ENCODE results near the gene PRPH2. TPM values are rescaled to one million over a fixed set of nuclear protein-coding genes. Genes with fewer than 3 reads are reported as not detected.

Gene PRPH2
- polyA plus RNA-seq, 3 donors: 1.8 to 3.8 (median 3.2) TPM

Other genes starting within 250 kb of the PRPH2 start
- 10 to 100 TPM; 27.1 to 29.4 (median 28.5) TPM for gene UBR2, start 158.6 kb downstream of the PRPH2 start, polyA plus RNA-seq (ENCODE audit: insufficient read length in 3 of 3)
- 10 to 100 TPM; 22.1 to 25.4 (median 22.5) TPM for gene TBCC, start 23.5 kb upstream of the PRPH2 start, polyA plus RNA-seq (ENCODE audit: insufficient read length in 3 of 3)
- 10 to 100 TPM; 14.9 to 17.6 (median 15.6) TPM for gene BICRAL, start 59.5 kb upstream of the PRPH2 start, polyA plus RNA-seq (ENCODE audit: insufficient read length in 3 of 3)
- 100 to 1,000 TPM; 117 to 124 (median 121) TPM for gene RPL7L1, start 157.0 kb upstream of the PRPH2 start, polyA plus RNA-seq (ENCODE audit: insufficient read length in 3 of 3)
- gene PTCRA, start 193.5 kb upstream of the PRPH2 start, polyA plus RNA-seq (ENCODE audit: insufficient read length in 3 of 3): under 1 TPM; 0.24 to 0.51 (median 0.28) TPM
- 10 to 100 TPM; 59.3 to 64.7 (median 61.3) TPM for gene CNPY3, start 206.9 kb upstream of the PRPH2 start, polyA plus RNA-seq (ENCODE audit: insufficient read length in 3 of 3)
- under 1 TPM; 0.53 to 0.64 (median 0.57) TPM for gene GNMT, start 238.2 kb upstream of the PRPH2 start, polyA plus RNA-seq (ENCODE audit: insufficient read length in 3 of 3)

Measured in right renal cortex interstitium (tissue), 3 donors.